Ishikawa (cell line): ENCODE results near the gene DHRS2.

Experiments used
- CEBPB ChIP-seq: IDR thresholded peaks from 2 replicates; pipeline ENCODE4 v1.6.1; 2012
- CREB1 ChIP-seq: IDR thresholded peaks from 2 replicates; pipeline ENCODE4 v1.6.1; 2012; ENCODE audit warnings: low read depth
- EGR1 ChIP-seq: IDR thresholded peaks from 2 replicates; pipeline ENCODE4 v1.6.1; 2012
- EP300 ChIP-seq: IDR thresholded peaks from 2 replicates; pipeline ENCODE4 v1.6.1; 2012; ENCODE audit warnings: borderline replicate concordance
- FOXM1 ChIP-seq: IDR thresholded peaks from 2 replicates; pipeline ENCODE4 v1.6.1; 2012; ENCODE audit warnings: low read depth, borderline replicate concordance
- MAX ChIP-seq: IDR thresholded peaks from 2 replicates; pipeline ENCODE4 v1.6.1; 2012
- NFIC ChIP-seq: IDR thresholded peaks from 2 replicates; pipeline ENCODE4 v1.6.1; 2012
- RAD21 ChIP-seq: IDR thresholded peaks from 2 replicates; pipeline ENCODE4 v1.6.1; 2012; ENCODE audit warnings: low read depth
- TAF1 ChIP-seq: IDR thresholded peaks from 2 replicates; pipeline ENCODE4 v1.6.1; 2012; ENCODE audit warnings: low read depth, mild to moderate bottlenecking
- TCF12 ChIP-seq: IDR thresholded peaks from 2 replicates; pipeline ENCODE4 v1.6.1; 2012; ENCODE audit warnings: low read depth
- TEAD4 ChIP-seq: IDR thresholded peaks from 2 replicates; pipeline ENCODE4 v1.6.1; 2012
- YY1 ChIP-seq: IDR thresholded peaks from 2 replicates; pipeline ENCODE4 v1.6.1; 2012; ENCODE audit warnings: low read depth
- ZBTB7A ChIP-seq: IDR thresholded peaks from 2 replicates; pipeline ENCODE4 v1.6.1; 2012; ENCODE audit warnings: low read depth
- TF ChIP-seq, protein P1 (sequence below): IDR thresholded peaks from 2 replicates; pipeline ENCODE4 v1.6.1; 2012
- TF ChIP-seq, protein P2 (sequence below): IDR thresholded peaks from 2 replicates; pipeline ENCODE4 v1.6.1; 2012; ENCODE audit warnings: low read depth, mild to moderate bottlenecking

Gene DHRS2

GRCh38 chr14:23660290-23661226 is 24.4 kb downstream of the DHRS2 start:
- no peak for TF ChIP-seq TCF12
- TF ChIP-seq TAF1: no peak

DNA sequence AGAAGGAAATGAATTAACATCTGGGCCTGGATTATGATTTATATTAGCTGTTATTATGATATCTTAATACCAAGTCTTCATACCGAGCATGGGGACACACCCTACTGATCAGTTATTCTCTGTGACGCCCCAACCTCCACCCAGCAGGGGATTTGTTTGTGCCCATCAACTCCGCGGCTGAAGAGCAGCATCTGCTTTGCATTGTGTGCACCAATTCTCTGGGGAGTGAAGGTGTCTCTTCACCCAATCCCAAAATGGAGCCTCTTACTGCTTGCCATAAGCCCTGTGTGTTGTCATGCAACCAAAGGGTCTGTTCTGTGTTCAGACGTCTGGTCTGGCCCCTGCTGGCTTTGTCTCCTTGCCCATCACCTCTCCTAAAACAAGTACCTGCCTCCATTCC is 25.4 kb downstream of the DHRS2 start:
- TF ChIP-seq EP300: no peak
- no peak for TF ChIP-seq TEAD4
- TF ChIP-seq MAX: no peak
- no peak for TF ChIP-seq ZBTB7A
- no peak for TF ChIP-seq EGR1
- no peak for TF ChIP-seq RAD21
- TF ChIP-seq CREB1: no peak
- TF ChIP-seq TAF1: no peak
- TF ChIP-seq CEBPB: no peak
- no peak for TF ChIP-seq NFIC
- TF ChIP-seq, protein P1, sequence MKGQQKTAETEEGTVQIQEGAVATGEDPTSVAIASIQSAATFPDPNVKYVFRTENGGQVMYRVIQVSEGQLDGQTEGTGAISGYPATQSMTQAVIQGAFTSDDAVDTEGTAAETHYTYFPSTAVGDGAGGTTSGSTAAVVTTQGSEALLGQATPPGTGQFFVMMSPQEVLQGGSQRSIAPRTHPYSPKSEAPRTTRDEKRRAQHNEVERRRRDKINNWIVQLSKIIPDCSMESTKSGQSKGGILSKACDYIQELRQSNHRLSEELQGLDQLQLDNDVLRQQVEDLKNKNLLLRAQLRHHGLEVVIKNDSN: no peak
- no peak for TF ChIP-seq YY1
- TF ChIP-seq, protein P2, sequence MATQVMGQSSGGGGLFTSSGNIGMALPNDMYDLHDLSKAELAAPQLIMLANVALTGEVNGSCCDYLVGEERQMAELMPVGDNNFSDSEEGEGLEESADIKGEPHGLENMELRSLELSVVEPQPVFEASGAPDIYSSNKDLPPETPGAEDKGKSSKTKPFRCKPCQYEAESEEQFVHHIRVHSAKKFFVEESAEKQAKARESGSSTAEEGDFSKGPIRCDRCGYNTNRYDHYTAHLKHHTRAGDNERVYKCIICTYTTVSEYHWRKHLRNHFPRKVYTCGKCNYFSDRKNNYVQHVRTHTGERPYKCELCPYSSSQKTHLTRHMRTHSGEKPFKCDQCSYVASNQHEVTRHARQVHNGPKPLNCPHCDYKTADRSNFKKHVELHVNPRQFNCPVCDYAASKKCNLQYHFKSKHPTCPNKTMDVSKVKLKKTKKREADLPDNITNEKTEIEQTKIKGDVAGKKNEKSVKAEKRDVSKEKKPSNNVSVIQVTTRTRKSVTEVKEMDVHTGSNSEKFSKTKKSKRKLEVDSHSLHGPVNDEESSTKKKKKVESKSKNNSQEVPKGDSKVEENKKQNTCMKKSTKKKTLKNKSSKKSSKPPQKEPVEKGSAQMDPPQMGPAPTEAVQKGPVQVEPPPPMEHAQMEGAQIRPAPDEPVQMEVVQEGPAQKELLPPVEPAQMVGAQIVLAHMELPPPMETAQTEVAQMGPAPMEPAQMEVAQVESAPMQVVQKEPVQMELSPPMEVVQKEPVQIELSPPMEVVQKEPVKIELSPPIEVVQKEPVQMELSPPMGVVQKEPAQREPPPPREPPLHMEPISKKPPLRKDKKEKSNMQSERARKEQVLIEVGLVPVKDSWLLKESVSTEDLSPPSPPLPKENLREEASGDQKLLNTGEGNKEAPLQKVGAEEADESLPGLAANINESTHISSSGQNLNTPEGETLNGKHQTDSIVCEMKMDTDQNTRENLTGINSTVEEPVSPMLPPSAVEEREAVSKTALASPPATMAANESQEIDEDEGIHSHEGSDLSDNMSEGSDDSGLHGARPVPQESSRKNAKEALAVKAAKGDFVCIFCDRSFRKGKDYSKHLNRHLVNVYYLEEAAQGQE: no peak
- no peak for TF ChIP-seq TCF12
- TF ChIP-seq FOXM1: no peak

- no peak for TF ChIP-seq EP300
- no peak for TF ChIP-seq NFIC
- TF ChIP-seq YY1: no peak
- TF ChIP-seq, protein P2: no peak
- TF ChIP-seq CREB1: no peak
- no peak for TF ChIP-seq FOXM1
- TF ChIP-seq TAF1: no peak
- no peak for TF ChIP-seq ZBTB7A
- no peak for TF ChIP-seq RAD21
- TF ChIP-seq EGR1: no peak
These were observed 27.0 kb downstream of the DHRS2 start for GRCh38 chr14:23663127-23663526.

- TF ChIP-seq TCF12 (no peak), CEBPB (no peak), ZBTB7A (no peak), CREB1 (no peak), FOXM1 (no peak), MAX (no peak), EGR1 (no peak), NFIC (no peak), YY1 (no peak), EP300 (no peak), TEAD4 (no peak), TAF1 (no peak)
- TF ChIP-seq, protein P1: no peak
- TF ChIP-seq, protein P2: no peak
These were observed 27.5 kb downstream of the DHRS2 start for GRCh38 chr14:23663711-23664110.
